Non-pigmented ciliary epithelial cell (primary cell): Measurements from ENCODE around the gene DSG3.

Source experiments
- DNase-seq: peaks from one replicate; pipeline ENCODE4 v3.0.0-alpha.2; 2010; ENCODE audit warnings: low read depth

Gene DSG3, protein sequence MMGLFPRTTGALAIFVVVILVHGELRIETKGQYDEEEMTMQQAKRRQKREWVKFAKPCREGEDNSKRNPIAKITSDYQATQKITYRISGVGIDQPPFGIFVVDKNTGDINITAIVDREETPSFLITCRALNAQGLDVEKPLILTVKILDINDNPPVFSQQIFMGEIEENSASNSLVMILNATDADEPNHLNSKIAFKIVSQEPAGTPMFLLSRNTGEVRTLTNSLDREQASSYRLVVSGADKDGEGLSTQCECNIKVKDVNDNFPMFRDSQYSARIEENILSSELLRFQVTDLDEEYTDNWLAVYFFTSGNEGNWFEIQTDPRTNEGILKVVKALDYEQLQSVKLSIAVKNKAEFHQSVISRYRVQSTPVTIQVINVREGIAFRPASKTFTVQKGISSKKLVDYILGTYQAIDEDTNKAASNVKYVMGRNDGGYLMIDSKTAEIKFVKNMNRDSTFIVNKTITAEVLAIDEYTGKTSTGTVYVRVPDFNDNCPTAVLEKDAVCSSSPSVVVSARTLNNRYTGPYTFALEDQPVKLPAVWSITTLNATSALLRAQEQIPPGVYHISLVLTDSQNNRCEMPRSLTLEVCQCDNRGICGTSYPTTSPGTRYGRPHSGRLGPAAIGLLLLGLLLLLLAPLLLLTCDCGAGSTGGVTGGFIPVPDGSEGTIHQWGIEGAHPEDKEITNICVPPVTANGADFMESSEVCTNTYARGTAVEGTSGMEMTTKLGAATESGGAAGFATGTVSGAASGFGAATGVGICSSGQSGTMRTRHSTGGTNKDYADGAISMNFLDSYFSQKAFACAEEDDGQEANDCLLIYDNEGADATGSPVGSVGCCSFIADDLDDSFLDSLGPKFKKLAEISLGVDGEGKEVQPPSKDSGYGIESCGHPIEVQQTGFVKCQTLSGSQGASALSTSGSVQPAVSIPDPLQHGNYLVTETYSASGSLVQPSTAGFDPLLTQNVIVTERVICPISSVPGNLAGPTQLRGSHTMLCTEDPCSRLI

DNA sequence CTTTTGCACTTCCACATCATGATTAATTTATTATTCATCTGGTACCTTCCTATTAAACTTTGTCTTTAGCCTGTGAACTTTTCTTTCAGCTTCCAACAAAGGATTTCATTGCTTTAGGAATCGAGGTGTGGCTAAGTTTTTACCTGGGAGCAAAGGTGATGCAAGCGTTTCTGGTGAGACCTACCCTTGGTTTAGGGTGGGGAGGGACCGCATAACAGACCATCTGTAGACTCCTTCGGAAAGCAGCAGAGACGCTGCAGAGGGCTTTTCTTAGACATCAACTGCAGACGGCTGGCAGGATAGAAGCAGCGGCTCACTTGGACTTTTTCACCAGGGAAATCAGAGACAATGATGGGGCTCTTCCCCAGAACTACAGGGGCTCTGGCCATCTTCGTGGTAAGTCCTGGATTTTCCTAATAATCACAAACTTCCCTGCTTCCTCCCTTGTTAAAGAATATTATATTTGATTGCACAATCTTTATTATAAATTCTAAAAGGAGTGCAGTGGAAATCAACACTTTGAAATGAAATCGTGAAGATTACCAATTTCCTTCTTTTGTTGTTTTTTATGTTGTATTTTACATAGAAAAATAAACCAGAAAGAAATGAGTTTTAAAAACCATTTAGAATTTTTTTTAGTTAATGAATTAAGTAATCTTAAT, at the start of gene DSG3:
Gene DSG3 (plus strand): TSS at position 212 of the 662 bp plus-strand sequence. CDS start 137 bp downstream, at position 349.
- DNase-seq: no peak

DNA sequence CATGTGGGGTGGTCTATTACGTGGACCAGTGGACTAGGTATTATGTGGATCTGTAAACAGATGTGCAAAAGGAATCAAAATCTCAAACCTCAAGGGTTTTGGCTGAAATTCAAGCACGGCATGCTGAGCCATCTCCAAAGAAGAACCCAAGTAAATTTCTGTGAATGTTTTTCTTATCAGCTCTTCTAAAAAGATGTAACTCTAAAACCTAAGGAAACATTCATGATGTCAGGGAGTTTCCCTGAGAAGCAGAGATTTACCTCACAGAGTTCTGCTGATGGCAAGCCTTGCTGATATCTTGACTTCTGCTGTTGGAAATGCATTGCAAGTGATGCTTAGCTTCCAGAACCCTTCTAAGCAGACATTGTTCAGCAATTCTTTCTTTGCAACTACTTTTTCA, 49.4 kb upstream of the DSG3 start:
- DNase-seq: no peak

DNA sequence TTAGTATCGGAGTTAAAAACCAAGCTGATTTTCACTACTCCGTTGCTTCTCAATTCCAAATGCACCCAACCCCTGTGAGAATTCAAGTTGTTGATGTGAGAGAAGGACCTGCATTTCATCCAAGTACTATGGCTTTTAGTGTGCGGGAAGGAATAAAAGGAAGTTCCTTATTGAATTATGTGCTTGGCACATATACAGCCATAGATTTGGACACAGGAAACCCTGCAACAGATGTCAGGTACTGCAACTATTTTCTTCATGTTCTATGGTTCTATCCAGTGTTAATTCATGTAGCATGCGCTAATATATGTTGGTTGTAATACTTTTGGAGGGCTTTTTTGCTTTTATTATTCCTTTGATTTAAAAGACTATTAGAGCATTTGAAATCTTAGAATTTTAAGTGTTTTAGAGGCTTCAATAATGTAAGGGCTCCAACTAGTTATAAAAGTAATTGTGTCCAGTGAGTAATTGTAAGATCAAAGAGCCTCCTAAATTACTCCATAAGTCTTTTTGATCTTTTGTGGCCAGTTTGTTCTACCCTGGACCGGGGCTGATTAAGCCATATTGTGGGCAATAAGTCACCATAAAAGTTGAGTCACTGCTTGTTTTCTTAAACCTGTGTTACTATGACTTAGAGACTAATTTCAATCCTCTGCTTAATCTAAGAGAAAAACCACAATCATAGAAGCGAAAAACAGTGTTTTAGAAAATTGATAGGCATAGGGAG, 48.1 kb upstream of the DSG3 start:
- DNase-seq: peak; percentile 43

DNA sequence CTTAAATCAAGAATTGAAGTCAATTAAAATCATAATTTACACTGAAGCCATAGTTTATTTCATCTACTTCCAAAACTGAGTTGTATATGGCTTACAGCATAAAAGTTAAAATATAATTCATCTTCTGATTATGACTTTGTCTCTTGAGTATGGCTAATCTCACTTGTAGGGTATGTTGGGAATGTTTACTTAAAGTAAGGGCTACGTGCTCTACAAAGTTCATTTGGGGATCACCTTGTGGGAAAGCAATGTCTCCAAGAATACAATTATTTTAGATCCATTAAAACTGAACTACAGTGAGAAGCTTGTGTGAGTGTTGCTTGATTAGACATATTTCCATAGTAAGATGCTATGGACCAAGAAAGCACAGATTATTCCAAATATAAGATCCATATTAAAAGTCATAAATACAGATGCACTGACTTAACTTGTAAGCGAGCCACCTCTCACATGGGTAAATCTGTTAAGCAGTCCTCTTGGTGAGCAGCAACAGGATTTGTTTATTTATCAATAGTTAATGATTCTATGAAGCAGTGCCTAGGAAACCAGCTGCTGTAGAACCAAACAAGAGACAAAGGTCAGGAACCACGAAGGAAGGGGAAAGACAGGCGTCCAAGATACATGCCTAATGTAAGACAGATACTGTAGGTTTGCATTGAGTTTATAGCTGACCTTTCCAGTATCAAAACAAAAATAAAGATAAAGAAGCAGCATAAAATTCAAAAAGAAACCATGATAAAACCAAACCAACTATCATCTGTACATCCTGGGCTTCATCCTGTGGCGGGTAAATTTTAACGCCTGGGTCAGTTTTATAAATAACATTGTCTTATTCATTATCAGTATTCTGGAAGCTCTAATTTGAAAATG, 46.1 kb upstream of the DSG3 start:
- DNase-seq: no peak

DNA sequence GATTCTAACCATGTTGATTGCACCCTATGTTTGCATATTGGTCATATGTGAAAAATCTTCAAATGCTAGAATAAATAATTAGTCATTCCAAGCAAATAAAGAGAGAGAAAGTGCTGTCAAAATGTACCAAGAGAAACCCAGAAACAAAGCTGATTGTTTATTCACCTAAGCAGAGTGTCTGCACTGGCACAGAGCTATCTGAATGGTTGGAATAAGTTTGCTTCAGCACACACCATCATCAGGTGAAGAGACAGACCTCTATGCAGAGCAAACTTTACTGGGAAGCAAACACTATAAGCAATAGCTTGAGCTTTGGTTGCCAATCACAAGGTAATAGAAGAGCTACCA, 45.5 kb upstream of the DSG3 start:
- DNase-seq: no peak

DNA sequence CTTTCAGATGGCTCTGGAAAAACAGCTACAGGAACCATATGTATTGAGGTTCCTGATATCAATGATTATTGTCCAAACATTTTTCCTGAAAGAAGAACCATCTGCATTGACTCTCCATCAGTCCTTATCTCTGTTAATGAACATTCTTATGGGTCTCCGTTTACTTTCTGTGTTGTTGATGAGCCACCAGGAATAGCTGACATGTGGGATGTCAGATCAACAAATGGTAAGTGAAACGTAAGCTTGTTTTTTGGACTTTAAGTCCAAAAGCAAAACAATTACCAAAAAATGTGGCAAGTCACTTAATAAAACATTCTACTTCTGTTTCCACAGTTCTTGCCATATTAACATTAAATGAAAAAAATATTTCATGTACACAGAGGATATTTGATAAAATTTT, 44.1 kb upstream of the DSG3 start:
- DNase-seq: no peak

DNA sequence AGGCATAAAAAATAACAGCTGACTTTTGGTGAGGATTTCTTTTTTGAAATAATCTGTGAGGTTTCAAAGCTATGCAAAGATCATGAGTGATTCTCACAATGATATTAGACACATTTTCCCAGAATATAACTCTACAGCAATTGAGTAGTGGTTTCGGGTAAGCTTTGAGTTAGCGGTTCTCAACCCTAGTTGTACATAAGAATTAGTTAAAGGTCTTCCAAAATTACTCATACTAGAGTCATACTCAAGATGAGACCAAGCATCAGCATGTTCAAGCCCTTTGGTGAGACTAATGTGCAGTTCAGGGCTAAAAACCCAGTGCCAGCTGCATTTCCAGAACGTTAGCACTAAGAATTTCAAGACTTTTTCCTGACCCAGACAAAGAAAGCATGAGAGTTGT, 39.9 kb upstream of the DSG3 start:
- DNase-seq: no peak

DNA sequence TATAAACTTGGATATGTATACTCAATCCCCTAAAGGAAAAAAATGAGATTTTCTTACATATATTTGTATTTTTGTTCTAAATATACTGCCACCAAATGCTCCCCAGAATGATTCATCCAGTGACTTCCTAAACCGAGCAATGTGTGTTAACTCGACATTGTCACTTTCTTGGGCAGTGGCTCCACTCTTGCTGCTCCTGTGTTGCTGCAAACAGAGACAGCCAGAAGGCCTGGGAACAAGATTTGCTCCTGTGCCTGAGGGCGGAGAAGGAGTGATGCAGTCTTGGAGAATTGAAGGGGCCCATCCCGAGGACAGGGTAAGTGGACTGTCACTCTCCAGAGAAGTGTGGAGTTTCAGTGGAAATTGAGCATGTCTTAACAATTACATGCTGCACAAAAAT, 38.3 kb upstream of the DSG3 start:
- no peak for DNase-seq

DNA sequence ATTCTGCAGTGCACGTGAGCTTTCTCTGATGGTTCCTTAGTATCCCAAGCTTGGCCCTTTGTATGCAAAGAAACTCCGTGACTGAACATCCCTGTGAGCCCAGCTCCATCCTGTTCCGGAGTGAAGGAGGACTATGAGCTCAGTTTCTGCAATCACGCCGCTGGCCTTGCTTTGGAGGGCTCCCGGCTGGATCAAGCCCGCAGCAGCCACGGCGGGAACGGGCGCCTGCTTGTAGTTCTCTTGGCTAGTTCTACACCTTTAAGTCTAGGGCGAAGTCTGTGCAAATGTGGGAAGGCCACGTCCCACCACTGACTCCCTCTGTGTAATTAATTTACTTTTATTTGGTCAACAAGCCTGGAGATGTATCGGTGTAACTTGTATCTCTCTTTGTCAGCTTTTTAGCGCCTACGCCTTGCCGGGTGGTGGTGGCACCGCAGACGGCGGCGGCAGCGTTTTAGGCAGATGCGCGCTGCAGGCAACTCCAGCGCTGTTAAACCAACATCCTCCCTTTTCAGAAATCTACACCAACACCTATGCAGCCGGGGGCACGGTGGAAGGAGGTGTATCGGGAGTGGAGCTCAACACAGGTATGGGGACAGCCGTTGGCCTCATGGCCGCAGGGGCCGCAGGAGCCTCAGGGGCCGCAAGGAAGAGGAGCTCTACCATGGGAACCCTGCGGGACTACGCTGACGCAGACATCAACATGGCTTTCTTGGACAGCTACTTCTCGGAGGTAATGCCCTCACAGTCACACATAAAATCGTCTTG, 36.6 kb upstream of the DSG3 start:
- DNase-seq: no peak

DNA sequence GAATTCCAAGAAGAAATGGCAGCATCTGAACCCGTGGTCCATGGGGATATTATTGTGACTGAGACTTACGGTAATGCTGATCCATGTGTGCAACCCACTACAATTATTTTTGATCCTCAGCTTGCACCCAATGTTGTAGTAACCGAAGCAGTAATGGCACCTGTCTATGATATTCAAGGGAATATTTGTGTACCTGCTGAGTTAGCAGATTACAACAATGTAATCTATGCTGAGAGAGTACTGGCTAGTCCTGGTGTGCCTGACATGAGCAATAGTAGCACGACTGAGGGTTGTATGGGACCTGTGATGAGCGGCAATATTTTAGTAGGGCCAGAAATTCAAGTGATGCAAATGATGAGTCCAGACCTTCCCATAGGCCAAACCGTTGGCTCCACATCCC, 34.4 kb upstream of the DSG3 start:
- no peak for DNase-seq

DNA sequence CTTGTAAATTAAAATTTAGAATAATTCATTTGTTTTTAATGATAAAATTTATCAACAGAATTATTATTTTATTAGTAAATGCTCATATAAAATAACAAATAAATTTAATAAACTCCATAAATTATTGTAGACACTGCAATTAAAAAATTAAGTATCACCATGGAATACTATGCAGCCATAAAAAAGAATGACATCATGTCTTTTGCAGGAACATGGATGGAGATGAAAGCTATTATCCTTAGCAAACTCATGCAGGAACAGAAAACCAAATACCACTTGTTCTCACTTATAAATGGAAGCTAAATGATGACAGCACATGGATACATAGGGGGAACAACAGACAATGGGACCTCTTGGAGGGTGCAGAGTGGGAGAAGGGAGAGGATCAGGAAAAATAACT, 29.7 kb upstream of the DSG3 start:
- no peak for DNase-seq

DNA sequence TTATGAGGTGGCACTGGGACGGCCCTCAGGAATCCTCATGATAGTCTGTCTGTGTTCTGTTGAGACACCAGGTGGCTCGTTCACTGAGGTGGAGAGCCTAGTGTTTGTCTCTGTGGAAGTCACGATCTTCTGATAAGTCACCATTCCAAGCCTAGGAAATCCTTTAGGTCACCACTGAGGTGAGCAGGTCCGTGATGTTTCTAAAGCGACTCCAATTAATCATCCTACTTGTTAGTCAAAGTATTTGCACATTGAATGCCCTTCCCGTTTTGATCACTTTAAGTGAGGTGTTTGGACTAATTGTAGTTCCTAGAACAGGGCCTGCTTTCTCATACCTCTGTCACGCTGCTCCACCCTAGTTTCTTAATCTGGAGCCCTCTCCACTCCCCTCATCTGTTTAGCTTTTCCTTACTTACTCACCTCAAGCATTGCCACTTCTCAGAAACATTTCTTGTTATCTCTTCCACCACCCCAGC, 28.0 kb upstream of the DSG3 start:
- DNase-seq: no peak

DNA sequence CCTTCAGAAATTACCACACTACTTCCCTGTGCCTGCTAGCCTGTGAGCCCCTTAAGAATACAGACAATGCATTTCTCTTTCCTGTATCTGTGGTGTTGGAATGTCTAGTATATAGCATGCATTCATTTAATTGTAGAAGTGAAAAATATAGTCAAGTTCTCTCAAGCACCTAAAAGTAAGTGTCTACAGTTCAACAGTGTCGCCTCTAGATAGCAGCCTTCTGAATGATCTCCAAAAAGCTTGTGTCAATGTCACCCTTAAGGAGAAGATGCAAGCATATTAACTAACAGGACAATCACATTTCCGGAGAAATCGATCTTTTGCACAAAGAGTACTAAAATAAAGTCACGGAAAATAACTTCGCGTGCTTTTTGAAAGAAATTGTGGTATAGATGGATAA, 27.5 kb upstream of the DSG3 start:
- no peak for DNase-seq

DNA sequence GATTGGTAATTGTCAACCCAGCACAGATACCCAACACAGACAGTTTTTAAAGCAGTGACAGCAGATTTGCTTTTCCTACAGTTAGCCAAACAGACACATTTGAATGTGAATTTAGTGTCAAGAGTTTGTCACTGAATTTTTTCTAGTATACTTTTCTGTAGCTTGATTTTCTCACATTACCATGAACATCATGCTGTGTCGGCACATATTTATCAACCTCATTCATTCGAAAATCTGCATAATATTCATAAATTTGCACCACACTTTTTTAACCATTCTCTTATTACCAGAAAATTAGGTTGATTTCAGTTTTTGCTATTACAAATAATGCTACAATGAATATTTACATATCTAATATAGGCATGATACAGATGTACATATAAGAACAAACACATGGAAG, 27.0 kb upstream of the DSG3 start:
- no peak for DNase-seq

DNA sequence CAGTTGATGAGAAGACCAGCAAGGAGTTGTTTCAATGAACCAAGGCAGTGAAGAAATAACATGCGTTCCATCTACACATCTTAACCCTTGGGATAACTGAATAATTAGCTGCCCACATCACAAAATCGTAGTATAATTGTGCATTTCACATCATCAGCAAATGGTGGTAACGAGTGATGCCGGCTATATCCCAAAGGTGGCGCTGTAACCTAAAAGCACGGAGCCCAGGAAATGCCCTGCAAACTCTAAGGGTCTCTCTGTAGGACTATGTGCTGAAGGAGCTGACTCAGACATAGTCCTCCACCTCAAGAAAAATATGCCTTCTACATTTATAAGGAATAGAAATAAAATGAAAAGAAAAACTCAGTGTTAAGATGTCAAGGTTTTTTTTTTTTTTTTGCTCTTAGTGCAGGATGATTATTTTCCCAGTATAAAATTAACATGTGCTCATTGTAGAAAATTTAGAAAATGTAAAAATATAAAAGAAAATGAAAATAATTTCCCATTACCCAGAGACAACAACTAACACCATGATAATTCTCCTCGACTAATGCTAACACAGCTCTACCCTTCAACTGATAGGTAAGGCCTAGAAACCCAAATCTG, 23.1 kb upstream of the DSG3 start:
- no peak for DNase-seq

DNA sequence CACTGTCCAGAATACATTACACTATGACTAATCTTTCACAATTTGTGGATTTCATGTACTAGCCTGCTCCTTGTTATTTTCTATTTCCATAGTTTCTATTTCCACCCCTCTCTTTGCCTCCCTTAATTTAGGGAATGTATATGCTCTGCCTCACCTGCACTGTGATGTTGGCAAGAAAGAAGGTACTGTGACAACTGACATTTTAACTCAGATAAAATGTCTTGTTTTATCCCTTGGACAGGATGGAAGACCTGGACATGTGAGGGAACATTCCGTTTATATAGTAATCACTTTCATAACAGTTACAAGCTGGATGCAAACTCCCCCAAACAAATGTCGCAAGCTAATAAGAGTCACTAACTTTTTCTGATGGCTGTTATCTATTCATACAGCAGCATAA, 21.5 kb upstream of the DSG3 start:
- no peak for DNase-seq

DNA sequence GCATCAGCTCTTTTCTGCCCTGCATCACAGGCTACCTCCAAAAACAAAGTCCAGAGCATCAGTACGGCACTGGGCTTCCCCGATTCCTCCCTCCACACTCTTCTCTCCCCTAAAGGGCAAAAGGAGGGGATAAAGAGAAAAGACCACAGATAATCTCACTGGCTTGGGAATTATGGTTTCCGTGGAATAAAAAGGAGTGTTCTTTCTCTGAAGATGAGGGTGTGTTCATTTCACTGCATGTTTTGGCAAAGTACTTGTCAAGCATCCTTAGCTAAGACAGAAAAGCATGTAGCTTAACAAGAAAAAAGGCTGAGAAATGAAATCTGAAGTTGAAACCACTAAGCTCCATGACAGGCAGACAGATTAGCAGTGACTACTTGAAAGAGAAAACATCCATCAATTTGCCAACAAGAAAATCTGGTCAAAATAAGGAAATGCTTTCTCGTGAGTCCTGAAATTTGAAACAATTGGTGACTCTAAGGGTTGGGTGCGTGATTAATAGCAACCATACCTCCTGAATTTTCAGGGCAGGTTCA, 20.6 kb upstream of the DSG3 start:
- DNase-seq: no peak

DNA sequence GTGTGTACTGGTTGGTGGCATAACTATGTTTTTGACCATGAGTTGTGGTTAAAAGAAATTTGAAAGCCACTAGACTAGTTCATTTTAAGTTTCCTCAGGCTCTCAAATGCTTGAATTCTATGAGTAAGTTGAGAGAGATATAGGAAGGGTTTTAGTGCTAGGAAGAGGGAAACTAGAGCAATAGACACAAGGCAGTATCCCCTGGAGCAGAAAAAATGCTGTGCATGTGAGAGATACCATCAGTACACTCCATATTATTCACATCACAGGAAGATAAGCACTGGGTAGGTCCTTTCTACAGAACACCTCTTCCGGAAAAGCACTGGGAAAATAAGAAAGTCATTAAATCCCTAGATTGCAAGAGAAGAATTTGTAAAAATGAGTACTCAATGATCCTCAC, 19.3 kb upstream of the DSG3 start:
- no peak for DNase-seq

DNA sequence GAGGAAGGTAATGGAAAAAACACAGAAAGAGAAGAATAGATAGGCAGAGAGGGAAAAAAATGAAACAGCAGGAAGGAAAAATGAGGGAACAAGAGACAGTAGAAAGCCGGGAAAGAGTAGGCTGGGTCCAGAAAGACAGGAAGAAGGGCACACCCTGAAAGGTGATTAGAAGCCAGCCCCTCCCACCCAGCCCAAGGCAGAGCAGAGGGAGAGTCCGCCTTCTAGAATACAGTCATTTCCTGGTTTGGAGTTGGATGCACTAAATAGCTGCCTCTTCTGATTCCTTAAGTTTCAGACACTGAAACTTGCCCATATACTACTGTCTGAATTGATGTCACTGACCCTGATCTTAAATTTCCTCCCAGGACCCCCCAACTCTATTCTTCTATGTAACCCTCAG, 17.9 kb upstream of the DSG3 start:
- no peak for DNase-seq
